Measurements from ENCODE around the gene SLF2. TPM values are rescaled to one million over a fixed set of nuclear protein-coding genes. Genes with fewer than 3 reads are reported as not detected.

The SLF2 gene
- total RNA-seq, 1 donor from 2014 or later = 12.1 TPM

- peaks cover 21% of the 10 kb centered on the region for H3K36me3 ChIP-seq (ENCODE audit: control insufficient read depth, insufficient read depth, low read length)
- no peak overlapping the region for H3K4me3 ChIP-seq (ENCODE audit: low read depth, low read length)
- FAIRE-seq = no peak
- no peak for DNase-seq (ENCODE audit: low read depth)
- H3K27me3 ChIP-seq (ENCODE audit: control insufficient read depth, insufficient read depth, low read length) = no peaks in the 10 kb centered on the region
- TF ChIP-seq, protein P1, sequence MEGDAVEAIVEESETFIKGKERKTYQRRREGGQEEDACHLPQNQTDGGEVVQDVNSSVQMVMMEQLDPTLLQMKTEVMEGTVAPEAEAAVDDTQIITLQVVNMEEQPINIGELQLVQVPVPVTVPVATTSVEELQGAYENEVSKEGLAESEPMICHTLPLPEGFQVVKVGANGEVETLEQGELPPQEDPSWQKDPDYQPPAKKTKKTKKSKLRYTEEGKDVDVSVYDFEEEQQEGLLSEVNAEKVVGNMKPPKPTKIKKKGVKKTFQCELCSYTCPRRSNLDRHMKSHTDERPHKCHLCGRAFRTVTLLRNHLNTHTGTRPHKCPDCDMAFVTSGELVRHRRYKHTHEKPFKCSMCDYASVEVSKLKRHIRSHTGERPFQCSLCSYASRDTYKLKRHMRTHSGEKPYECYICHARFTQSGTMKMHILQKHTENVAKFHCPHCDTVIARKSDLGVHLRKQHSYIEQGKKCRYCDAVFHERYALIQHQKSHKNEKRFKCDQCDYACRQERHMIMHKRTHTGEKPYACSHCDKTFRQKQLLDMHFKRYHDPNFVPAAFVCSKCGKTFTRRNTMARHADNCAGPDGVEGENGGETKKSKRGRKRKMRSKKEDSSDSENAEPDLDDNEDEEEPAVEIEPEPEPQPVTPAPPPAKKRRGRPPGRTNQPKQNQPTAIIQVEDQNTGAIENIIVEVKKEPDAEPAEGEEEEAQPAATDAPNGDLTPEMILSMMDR (IDR thresholded peaks at IDR 0.05; ENCODE audit: insufficient read depth, low read length, severe bottlenecking) = no peak
Measured at GRCh38 chr10:101003639-101004206, 91.0 kb downstream of the SLF2 start.

- no peak for FAIRE-seq
- Histone ChIP-seq H3K36me3 (ENCODE audit: control insufficient read depth, insufficient read depth, low read length) (peaks cover 21% of the 10 kb centered on the region), H3K27me3 (ENCODE audit: control insufficient read depth, insufficient read depth, low read length) (no peaks in the 10 kb centered on the region)
Measured at GRCh38 chr10:101005361-101005760, 92.6 kb downstream of the SLF2 start.

GRCh38 chr10:101005869-101006567 is 93.3 kb downstream of the SLF2 start:
- Histone ChIP-seq H3K4me3 (ENCODE audit: low read depth, low read length) (no peak overlapping the region), H3K27me3 (ENCODE audit: control insufficient read depth, insufficient read depth, low read length) (no peaks in the 10 kb centered on the region), H3K36me3 (ENCODE audit: control insufficient read depth, insufficient read depth, low read length) (peaks cover 21% of the 10 kb centered on the region)
- no peak for FAIRE-seq
- DNase-seq (ENCODE audit: low read depth) = no peak
- TF ChIP-seq, protein P1 (IDR thresholded peaks at IDR 0.05; ENCODE audit: insufficient read depth, low read length, severe bottlenecking) = no peak

More at GRCh38 chr10:101005361-101005760, 92.6 kb downstream of the SLF2 start:
- no peak for DNase-seq (ENCODE audit: low read depth)
- H3K4me3 ChIP-seq (ENCODE audit: low read depth, low read length) = no peak overlapping the region
- TF ChIP-seq, protein P1 (IDR thresholded peaks at IDR 0.05; ENCODE audit: insufficient read depth, low read length, severe bottlenecking) = no peak

GRCh38 chr10:101006593-101007098 is 93.9 kb downstream of the SLF2 start:
- TF ChIP-seq, protein P1 (IDR thresholded peaks at IDR 0.05; ENCODE audit: insufficient read depth, low read length, severe bottlenecking) = no peak
- Histone ChIP-seq H3K36me3 (ENCODE audit: control insufficient read depth, insufficient read depth, low read length) (peaks cover 21% of the 10 kb centered on the region), H3K4me3 (ENCODE audit: low read depth, low read length) (no peak overlapping the region), H3K27me3 (ENCODE audit: control insufficient read depth, insufficient read depth, low read length) (no peaks in the 10 kb centered on the region)
- FAIRE-seq (no peak), DNase-seq (ENCODE audit: low read depth) (no peak)

DNA sequence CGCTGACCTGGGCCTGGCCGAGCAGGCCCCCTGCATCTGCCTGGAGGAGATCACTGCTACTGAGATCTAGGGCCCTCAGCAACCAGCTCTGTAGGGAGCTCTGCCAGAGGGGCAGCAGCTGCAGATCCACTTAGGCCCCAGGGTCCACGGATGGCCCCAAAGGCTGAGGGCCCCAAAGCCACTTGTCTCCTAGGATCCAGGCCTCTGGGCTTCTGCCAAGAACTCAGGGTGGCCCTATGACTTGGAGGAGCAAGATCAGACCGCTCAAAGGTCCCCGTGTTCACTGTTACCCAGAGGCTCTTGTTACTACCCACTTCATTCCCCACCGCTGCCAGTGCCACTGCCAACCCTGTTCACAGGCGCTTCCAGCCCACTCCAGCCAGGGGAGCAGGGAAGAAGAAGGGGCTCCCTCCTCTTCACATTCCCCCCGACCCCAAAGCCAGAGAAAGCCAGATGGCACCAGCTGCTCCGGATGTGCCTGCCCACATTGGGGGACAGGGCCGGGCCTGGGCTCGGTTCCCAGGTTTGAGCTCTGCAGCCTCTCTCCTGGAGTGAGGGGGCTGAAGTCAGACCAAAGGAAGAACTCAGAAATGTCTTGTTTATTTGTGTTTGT is 94.4 kb downstream of the SLF2 start:
- Histone ChIP-seq H3K4me3 (ENCODE audit: low read depth, low read length) (no peak overlapping the region), H3K27me3 (ENCODE audit: control insufficient read depth, insufficient read depth, low read length) (no peaks in the 10 kb centered on the region), H3K36me3 (ENCODE audit: control insufficient read depth, insufficient read depth, low read length) (peaks cover 21% of the 10 kb centered on the region)
- FAIRE-seq = no peak
- no peak for DNase-seq (ENCODE audit: low read depth)
- TF ChIP-seq, protein P1 (IDR thresholded peaks at IDR 0.05; ENCODE audit: insufficient read depth, low read length, severe bottlenecking) = no peak
